ENCODE data around the gene PGA4. TPM values are rescaled to one million over a fixed set of nuclear protein-coding genes. Genes with fewer than 3 reads are reported as not detected.
A peak's percentile ranks its signal among the peaks of the same experiment; 100 is the strongest.

Gene PGA4
- total RNA-seq, 3 donors from 2014 or later: 1.8 to 8.9 TPM; not detected in 1

DNA sequence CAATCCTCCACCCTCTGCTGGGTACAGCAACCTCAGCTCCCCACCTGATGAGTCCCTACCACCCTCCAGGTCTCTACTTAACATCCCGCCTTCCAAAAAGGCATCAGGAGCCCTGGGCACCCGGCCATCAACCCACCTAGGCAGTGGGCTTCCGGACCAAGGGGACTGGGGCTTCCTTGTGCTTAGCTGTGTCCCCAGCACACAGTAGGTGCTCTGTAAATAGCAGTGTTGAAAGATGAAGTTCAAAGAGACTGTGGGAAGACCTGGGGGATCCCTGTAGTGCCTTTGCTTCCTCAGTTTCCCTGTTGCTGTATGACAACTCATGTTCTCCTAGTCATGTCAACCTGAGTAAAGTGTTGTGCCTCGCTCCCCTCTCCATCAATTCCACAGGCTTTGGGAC, 51.9 kb downstream of the PGA4 start:
- Histone ChIP-seq H3K36me3 (no peaks in the 10 kb centered on the region), H3K27me3 (no peaks in the 10 kb centered on the region), H3K4me1 (no peaks in the 10 kb centered on the region), H3K9me3 (no peaks in the 10 kb centered on the region), H3K27ac (no peak overlapping the region), H3K4me3 (no peak overlapping the region)
- TF ChIP-seq, protein P1, sequence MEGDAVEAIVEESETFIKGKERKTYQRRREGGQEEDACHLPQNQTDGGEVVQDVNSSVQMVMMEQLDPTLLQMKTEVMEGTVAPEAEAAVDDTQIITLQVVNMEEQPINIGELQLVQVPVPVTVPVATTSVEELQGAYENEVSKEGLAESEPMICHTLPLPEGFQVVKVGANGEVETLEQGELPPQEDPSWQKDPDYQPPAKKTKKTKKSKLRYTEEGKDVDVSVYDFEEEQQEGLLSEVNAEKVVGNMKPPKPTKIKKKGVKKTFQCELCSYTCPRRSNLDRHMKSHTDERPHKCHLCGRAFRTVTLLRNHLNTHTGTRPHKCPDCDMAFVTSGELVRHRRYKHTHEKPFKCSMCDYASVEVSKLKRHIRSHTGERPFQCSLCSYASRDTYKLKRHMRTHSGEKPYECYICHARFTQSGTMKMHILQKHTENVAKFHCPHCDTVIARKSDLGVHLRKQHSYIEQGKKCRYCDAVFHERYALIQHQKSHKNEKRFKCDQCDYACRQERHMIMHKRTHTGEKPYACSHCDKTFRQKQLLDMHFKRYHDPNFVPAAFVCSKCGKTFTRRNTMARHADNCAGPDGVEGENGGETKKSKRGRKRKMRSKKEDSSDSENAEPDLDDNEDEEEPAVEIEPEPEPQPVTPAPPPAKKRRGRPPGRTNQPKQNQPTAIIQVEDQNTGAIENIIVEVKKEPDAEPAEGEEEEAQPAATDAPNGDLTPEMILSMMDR (IDR thresholded peaks at IDR 0.05): no peak
- TF ChIP-seq POLR2AphosphoS5 (IDR thresholded peaks at IDR 0.05): no peak
- no peak for TF ChIP-seq POLR2A (IDR thresholded peaks at IDR 0.05)
- intact Hi-C loops (cut with DNase I; ENCODE audit: low total_unique reads): no loop called here
- no peak for DNase-seq (ENCODE audit: low spot score in 2 of 2)

- Histone ChIP-seq H3K4me1 (no peaks in the 10 kb centered on the region), H3K27me3 (no peaks in the 10 kb centered on the region), H3K9me3 (no peaks in the 10 kb centered on the region), H3K4me3 (no peak overlapping the region), H3K36me3 (no peaks in the 10 kb centered on the region), H3K27ac (no peak overlapping the region)
- DNase-seq (ENCODE audit: low spot score in 2 of 2): no peak
- TF ChIP-seq, protein P1 (IDR thresholded peaks at IDR 0.05): no peak
- no peak for TF ChIP-seq POLR2AphosphoS5 (IDR thresholded peaks at IDR 0.05)
- TF ChIP-seq POLR2A (IDR thresholded peaks at IDR 0.05): no peak
- intact Hi-C loops (cut with DNase I; ENCODE audit: low total_unique reads): no loop called here
These were observed 53.0 kb downstream of the PGA4 start for GRCh38 chr11:61275191-61275590.

- H3K27me3 ChIP-seq: no peaks in the 10 kb centered on the region
- no peaks in the 10 kb centered on the region for H3K9me3 ChIP-seq
- no peak for DNase-seq (ENCODE audit: low spot score in 2 of 2)
- TF ChIP-seq POLR2AphosphoS5 (IDR thresholded peaks at IDR 0.05): no peak
- TF ChIP-seq, protein P1 (IDR thresholded peaks at IDR 0.05): no peak
- no peak for TF ChIP-seq POLR2A (IDR thresholded peaks at IDR 0.05)
- H3K27ac ChIP-seq: no peak overlapping the region
- no peaks in the 10 kb centered on the region for H3K36me3 ChIP-seq
- H3K4me1 ChIP-seq: no peaks in the 10 kb centered on the region
- intact Hi-C loops (cut with DNase I; ENCODE audit: low total_unique reads): no loop called here
- H3K4me3 ChIP-seq: no peak overlapping the region
These were observed 55.2 kb downstream of the PGA4 start for GRCh38 chr11:61277186-61278000.

DNA sequence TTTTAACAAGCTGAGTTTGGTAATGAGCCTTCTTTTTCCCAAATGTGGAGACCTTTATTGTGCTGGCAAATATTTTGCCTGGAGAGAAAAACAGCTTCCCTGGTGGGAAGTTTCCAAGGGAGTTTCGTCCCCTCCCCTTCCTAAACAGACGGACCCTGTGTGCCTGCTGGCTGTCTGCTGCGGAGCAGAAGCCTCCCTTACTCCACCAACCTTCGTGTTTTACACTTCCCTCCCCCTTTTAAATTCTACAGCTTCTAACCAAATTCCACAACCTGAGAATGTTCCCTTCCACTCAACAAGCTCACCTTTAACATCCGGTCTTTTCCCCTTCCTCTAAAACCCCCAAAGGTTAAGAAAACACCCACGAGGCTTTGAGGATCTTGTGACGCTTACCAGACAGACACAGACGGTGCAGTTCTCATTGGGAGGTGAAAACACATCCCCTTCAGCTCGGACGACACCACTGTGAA, 55.9 kb downstream of the PGA4 start:
- Histone ChIP-seq H3K27me3 (no peaks in the 10 kb centered on the region), H3K9me3 (no peaks in the 10 kb centered on the region), H3K4me3 (no peak overlapping the region), H3K4me1 (no peaks in the 10 kb centered on the region), H3K27ac (no peak overlapping the region), H3K36me3 (no peaks in the 10 kb centered on the region)
- intact Hi-C loops (cut with DNase I; ENCODE audit: low total_unique reads): no loop called here
- DNase-seq (ENCODE audit: low spot score in 2 of 2): no peak
- no peak for TF ChIP-seq POLR2A (IDR thresholded peaks at IDR 0.05)
- no peak for TF ChIP-seq POLR2AphosphoS5 (IDR thresholded peaks at IDR 0.05)
- TF ChIP-seq, protein P1 (IDR thresholded peaks at IDR 0.05): no peak

DNA sequence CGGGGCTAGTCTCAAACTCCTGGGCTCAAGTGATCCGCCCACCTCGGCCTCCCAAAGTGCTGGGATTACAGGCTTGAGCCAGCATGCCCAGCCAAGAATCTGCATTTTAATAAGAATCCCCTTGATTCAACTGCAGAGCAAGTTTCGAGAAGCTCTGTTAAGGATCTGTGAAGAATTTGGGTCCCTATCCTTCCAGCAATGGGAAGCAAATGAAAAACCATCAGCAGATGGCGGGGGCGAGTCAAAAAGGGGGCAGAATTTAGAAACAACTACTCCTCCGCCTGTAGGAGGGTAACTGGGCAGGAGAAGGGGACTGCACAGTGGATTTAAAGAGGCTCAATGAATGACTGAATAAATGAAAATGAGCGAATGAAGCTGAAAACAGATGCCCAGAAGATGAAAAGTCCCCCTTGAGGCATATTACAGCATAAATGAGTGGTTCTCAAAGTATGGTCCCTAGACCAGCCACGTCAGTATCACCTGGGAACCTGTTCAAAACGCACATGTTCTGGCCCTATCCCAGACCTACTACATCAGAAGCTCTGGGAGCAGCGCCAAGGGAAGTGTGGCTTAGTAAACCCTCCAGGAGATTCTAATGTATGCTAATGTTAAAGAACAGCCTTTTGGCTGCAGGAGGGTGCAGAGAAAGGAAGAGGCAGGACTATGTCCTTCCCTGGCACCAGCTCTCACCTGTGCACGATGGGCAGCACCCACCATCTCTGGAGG, 58.0 kb downstream of the PGA4 start:
- Histone ChIP-seq H3K4me3 (no peak overlapping the region), H3K36me3 (no peaks in the 10 kb centered on the region), H3K4me1 (no peaks in the 10 kb centered on the region), H3K27me3 (no peaks in the 10 kb centered on the region), H3K9me3 (no peaks in the 10 kb centered on the region), H3K27ac (no peak overlapping the region)
- DNase-seq (ENCODE audit: low spot score in 2 of 2): peak in 1 of 2 donors; percentile 62
- intact Hi-C loops (cut with DNase I; ENCODE audit: low total_unique reads): no loop called here
- TF ChIP-seq POLR2A (IDR thresholded peaks at IDR 0.05): no peak
